HG02763 (cell line): Measurements from ENCODE around the gene MPV17.
"Not testable (repeated sequence)": the region's sequence is repeated elsewhere in the genome, so short reads cannot be mapped to it uniquely, and the experiment has no call there.

Source experiments
- ATAC-seq: cut with Tn5 transposase; IDR thresholded peaks from one replicate; pipeline ENCODE4 v1.9.1; 2021; ENCODE audit warnings: mild to moderate bottlenecking, moderate library complexity; ENCODE audit not compliant: unreplicated experiment

MPV17 gene, protein sequence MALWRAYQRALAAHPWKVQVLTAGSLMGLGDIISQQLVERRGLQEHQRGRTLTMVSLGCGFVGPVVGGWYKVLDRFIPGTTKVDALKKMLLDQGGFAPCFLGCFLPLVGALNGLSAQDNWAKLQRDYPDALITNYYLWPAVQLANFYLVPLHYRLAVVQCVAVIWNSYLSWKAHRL

DNA sequence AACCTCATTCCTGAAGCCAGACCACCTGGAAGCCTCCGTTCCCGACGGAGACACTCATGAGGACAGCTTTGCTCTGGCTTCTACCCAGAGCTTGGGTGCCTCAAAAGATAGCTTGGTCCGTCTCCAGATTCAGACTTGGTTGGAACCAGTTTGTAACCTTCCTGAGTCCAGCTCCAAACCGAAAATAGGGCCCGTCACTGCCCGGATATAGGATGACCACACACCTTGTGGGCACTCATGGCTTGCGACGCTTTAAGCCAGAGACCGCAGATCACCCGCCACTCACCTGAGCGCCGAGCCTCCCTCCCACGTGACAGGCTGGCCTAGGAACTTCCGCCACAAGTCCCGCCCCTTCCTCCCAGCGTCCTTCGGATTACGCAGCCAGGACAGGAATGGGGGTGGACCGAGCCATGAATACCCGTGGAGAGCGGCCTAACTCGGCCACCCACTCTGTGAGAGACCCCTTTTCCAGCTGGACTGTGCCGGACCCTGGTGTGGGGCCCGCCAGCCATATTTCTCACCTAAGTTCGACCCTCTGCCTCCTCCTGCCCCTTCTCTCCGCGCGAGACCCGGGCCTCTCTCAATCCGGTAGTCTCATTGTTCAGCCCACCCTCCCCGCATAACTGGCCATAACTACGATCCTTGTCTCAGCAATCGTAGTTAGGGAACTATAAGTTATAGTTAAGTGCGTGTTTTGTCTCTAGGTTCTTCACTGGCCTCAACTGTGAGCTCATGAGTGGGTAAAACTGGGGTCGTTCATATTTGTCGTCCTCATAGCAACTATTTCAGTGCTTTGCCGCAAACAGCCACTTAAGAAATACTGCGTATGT, at the start of gene MPV17:
MPV17 (minus strand) TSS at position 332 of the 830 bp plus-strand sequence. CDS start 580 bp downstream, outside the sequence.
- ATAC-seq, result peak; percentile 81

DNA sequence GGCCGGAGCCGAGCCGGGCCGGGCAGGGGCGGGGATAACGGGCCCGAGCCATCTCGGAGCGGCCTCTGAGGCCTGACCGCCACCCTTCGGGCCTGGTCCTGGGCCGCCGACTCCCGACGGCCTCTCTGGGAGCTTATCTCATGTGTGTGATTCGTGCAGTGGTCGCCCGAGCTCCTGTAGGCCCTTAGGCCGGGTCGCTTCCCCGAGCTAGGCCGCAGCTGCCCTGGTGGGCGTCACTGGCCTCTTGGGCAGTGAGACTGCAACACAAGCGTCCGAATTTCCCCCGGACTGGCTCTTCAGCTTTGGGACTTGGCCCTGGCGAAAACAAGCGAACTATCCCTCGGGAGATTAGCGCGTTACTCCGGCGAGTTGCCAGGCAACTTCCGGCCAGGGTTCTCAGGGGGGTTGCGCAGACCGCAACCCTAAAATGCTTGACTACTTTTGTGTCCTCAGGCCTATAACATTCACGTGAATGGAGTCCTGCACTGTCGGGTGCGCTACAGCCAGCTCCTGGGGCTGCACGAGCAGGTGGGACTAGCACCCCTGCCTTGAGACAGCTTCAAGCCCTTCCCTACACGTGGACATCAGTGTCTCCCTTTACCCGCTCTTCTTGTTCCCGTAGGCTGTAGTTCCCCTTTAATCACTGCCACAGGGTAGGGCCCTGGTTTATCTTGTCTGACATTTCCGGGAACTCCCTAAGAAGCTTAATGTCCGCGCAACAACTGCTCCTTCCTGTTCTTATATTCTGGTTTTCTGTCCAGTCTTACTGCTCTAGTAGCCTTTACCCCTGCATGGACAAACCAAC, 48.1 kb upstream of the MPV17 start:
- ATAC-seq, result peak; percentile 24

GRCh38 chr2:27370026-27370815, 47.3 kb upstream of the MPV17 start, which contains the start of the genes EIF2B4 and SNX17:
Gene EIF2B4, minus strand, starts transcription at chr2:27370338. Its CDS starts 24 bp downstream, at chr2:27370314.
Gene SNX17, plus strand, starts transcription at chr2:27370616. Its CDS starts 128 bp downstream, at chr2:27370744.
- peak; percentile 80 for ATAC-seq

- no peak for ATAC-seq
Measured at GRCh38 chr2:27369471-27370025, 46.7 kb upstream of the MPV17 start.

GRCh38 chr2:27363933-27364332, 41.0 kb upstream of the MPV17 start:
- no peak for ATAC-seq

- no peak for ATAC-seq
Measured at GRCh38 chr2:27362678-27363420, 40.0 kb upstream of the MPV17 start.

DNA sequence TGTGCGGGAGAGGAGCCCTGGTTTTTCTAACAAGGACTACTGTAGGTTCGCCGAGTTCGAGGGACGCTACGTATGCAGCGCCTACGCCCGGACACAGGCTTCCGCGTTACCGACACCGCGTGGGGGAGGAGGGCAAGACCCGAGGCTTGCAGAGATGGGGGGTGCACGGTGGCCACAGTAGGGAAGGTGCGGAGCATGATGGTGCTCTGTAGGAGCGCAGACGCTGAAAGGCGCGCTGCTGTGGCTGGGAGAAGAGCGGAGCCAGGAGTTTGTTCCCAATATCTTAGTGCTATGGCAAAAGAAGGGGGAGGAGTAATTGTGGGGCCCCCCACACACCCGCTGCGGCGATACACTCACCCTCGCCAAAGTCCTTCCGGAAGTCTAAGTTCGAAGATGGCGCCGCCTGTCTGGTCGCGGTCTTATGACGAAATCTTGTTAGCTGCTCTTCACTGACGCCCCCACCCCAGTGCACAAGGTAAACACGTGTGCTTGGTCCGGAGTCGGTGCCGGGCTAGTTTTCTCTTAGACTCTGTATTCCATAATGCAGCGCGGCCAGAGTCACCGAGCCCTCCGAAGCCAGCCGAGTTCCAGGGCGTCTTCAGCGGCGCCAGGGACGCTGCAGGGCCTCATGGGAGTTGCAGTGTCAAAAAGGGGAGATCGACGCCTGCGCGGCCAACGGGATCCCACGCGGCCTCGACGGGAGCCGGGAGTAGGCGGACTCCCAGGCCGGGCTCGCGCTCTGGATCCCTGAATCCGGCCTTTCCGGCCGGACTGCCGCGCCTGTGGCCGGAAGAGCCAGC, 33.7 kb upstream of the MPV17 start, which contains the start of gene GTF3C2:
GTF3C2 (minus strand) TSS at position 383 of the 800 bp plus-strand sequence. CDS start 13,210 bp downstream, outside the sequence.
- ATAC-seq, result peak; percentile 83

DNA sequence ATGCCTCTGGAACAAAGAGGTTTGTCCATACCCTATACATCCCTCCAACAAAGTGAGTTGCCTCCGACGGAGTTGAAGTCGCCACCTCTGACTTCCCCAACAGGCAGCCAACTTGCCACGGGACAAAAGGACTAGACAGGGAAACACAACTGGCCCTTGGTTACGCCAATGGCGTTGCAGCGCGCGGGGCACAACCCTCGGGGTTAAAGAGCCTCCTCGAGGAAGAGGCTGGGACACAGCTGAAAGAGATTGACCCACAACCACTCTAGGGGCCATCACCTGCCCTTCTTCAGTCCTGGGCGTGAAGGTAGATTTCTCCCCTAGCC, 33.1 kb upstream of the MPV17 start:
- ATAC-seq, result peak; percentile 15

- no peak for ATAC-seq
Measured at GRCh38 chr2:27354597-27354927, 31.7 kb upstream of the MPV17 start.

GRCh38 chr2:27353762-27354596, 31.1 kb upstream of the MPV17 start:
- ATAC-seq, result no peak

- not testable (repeated sequence) for ATAC-seq
Measured at GRCh38 chr2:27353386-27353761, 30.5 kb upstream of the MPV17 start.

- ATAC-seq, result no peak
Measured at GRCh38 chr2:27351802-27352598, 29.1 kb upstream of the MPV17 start.

- ATAC-seq, result no peak
Measured at GRCh38 chr2:27350106-27350693, 27.3 kb upstream of the MPV17 start.

GRCh38 chr2:27347641-27348040, 24.7 kb upstream of the MPV17 start:
- ATAC-seq, result no peak

- ATAC-seq, result no peak
Measured at GRCh38 chr2:27336173-27336572, 13.3 kb upstream of the MPV17 start.

DNA sequence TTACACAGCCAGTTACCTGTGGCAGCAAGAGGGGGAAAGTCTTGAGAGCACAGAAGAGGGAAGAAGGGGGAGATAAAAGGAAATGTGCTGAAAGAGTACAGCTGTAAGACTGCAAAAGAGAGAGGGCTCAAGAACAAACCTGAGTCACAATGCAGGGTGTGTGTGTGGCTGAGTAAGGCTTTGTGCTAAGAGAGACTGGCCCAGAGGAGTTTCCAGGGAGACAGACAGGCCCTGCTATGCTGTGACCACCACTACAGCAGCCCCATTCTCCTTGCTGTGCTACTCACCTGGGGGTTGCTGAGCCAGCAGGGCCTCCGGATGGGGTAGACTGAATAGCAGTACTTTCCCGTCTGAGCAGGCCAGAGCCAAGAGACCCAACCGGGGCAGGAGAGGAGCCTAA, 12.4 kb upstream of the MPV17 start:
- ATAC-seq, result no peak

- no peak for ATAC-seq
Measured at GRCh38 chr2:27324720-27325119, 1.8 kb upstream of the MPV17 start.
